Adipocyte (in vitro differentiated cells): ENCODE data around the gene BEGAIN.

Experiments
- DNase-seq: peaks from one replicate; pipeline ENCODE4 v3.0.0-alpha.2; 2015; ENCODE audit warnings: low read depth
- H3K27me3 ChIP-seq: replicated peaks from 2 replicates; pipeline ENCODE4 v1.7.0; 2013; ENCODE audit warnings: mild to moderate bottlenecking, low read length, moderate library complexity; ENCODE audit not compliant: control insufficient read depth, insufficient read depth
- H3K36me3 ChIP-seq: 2 replicates; pipeline ENCODE4 v1.7.0; 2013; ENCODE audit warnings: low read length, mild to moderate bottlenecking, moderate library complexity; ENCODE audit not compliant: control insufficient read depth, insufficient read depth, severe bottlenecking
- H3K4me1 ChIP-seq: 2 replicates; pipeline ENCODE4 v1.7.0; 2013; ENCODE audit warnings: mild to moderate bottlenecking, low read length, moderate library complexity; ENCODE audit not compliant: control insufficient read depth, insufficient read depth
- H3K4me3 ChIP-seq: 2 replicates; pipeline ENCODE4 v1.7.0; 2013; ENCODE audit warnings: mild to moderate bottlenecking, low read length, moderate library complexity
- H3K9ac ChIP-seq: 2 replicates; pipeline ENCODE4 v1.7.0; 2013; ENCODE audit warnings: mild to moderate bottlenecking, low read length, moderate library complexity
- H3K9me3 ChIP-seq: 2 replicates; pipeline ENCODE4 v1.7.0; 2013; ENCODE audit warnings: mild to moderate bottlenecking, low read length, moderate library complexity; ENCODE audit not compliant: control insufficient read depth

BEGAIN gene

DNA sequence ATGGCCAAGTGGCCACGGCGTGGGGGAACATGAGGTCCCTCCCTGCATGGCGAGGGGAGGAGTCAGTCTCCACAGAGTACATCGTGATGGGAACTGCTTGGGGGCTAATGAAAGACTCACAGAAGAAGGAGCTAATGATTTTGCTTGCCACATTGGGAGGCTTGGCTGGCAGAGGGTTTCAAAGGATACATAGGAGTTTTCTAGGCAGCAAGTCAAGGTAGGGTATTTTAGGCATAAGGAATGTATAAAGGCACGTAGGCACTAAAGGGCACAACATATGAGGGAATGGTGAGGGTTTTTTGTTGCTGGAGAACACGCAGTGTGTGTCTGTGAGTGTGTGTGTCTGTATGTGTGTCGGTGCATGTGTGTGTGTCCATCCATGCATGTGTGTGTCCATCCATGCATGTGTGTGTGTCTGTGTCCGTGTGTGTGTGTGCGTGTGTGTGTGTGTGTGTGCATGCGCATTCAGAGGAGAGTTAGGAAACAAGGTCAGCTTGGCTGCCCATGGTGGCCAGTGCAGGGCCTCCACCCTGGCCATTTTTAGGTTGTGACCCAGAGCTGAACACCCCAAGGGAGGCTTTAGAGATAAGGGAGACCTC lies 84.5 kb downstream of the BEGAIN start:
- H3K4me3 ChIP-seq, result no peak overlapping the region
- no peaks in the 10 kb centered on the region for H3K4me1 ChIP-seq
- H3K27me3 ChIP-seq, result no peaks in the 10 kb centered on the region
- no peaks in the 10 kb centered on the region for H3K36me3 ChIP-seq
- DNase-seq, result no peak
- no peak overlapping the region for H3K9ac ChIP-seq
- peaks cover 7% of the 10 kb centered on the region for H3K9me3 ChIP-seq

DNA sequence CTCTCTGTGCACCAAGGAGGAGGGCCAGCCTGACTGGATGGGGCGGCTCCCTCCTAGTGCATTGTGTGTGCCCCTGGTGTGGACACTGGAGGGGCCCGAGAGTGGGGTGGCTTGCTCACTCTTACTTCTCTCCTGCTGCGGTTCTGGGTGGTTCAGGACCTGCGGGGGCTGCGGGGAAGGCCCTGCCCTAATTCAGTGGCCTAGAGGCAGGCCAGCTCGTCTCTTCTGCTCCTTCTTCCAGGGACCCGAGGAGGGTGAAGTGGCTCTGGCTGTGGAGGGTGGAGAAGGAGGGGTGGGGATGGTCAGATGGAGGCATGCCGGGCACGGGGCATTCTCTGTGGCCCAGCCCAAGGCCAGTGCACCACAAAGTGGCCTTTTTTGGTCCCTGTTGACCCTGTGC lies 87.1 kb downstream of the BEGAIN start:
- no peak overlapping the region for H3K4me3 ChIP-seq
- DNase-seq, result no peak
- peaks cover 7% of the 10 kb centered on the region for H3K9me3 ChIP-seq
- H3K9ac ChIP-seq, result no peak overlapping the region
- H3K27me3 ChIP-seq, result no peaks in the 10 kb centered on the region
- no peaks in the 10 kb centered on the region for H3K4me1 ChIP-seq
- no peaks in the 10 kb centered on the region for H3K36me3 ChIP-seq

DNA sequence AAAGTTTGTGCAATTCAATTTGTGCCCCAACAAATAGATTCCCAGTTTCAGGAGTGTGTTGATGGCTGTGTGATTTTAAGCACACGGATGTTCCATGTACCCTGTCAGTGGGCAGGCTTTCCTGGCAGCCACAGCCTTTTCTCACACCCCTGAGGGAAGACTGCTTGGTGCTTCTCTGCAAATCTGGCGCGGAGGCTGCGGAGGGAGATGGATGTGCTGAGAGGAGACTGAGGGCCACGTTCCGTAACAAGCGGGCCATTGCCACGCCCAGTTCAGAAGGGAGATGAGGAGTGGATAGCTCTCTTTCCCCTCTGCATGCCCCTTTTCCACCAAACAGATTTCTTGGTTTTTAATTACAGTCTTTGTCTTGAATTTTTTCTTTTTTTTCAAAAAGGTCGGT lies 89.1 kb downstream of the BEGAIN start:
- H3K36me3 ChIP-seq, result no peaks in the 10 kb centered on the region
- H3K9ac ChIP-seq, result no peak overlapping the region
- H3K4me1 ChIP-seq, result no peaks in the 10 kb centered on the region

DNA sequence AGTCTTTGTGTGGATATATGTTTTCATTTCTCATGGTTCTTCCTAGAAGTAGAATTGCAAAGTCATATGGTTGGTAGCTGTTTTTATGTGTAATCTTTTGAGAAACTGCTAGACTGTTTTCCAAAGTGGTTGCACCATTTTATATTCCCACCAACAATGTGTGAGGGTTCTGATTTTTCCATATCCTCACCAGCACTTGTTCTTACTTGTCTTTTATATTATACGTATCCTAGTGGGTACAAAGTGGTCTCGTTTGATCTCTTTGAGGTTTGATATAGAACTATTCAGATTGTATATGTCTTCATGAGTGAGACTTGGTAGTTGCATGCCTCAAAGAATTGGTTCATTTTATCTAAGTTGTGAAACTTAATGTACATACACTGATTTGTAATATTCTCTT lies 91.3 kb downstream of the BEGAIN start:
- no peak overlapping the region for H3K4me3 ChIP-seq
- no peaks in the 10 kb centered on the region for H3K4me1 ChIP-seq
- no peak for DNase-seq
- no peaks in the 10 kb centered on the region for H3K27me3 ChIP-seq
- H3K9me3 ChIP-seq, result no peaks in the 10 kb centered on the region
- no peaks in the 10 kb centered on the region for H3K36me3 ChIP-seq
- no peak overlapping the region for H3K9ac ChIP-seq

More for the DNA sequence above, 89.1 kb downstream of the BEGAIN start:
- Histone ChIP-seq H3K9me3 (no peaks in the 10 kb centered on the region), H3K27me3 (no peaks in the 10 kb centered on the region), H3K4me3 (no peak overlapping the region)
- DNase-seq, result no peak

DNA sequence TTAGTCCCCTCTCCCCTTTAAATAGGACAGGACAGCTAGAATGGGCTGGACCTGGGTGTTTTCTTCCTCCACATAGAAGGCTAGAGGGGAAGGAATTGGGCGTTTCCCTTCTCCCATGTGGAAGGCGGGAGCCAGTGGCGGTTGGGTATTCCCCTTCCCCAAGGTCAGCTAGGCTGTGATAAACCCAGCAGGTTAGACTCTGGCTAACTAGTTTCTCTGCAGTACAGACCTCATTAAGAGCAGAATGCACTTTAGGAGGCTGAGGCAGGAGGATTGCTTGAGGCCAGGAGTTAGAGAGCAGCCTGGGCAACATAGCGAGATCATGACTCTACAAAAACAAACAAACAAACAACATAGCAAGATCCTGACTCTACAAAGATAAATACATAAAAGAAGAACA lies 92.6 kb downstream of the BEGAIN start:
- H3K36me3 ChIP-seq, result no peaks in the 10 kb centered on the region
- no peak overlapping the region for H3K4me3 ChIP-seq
- no peaks in the 10 kb centered on the region for H3K9me3 ChIP-seq

DNA sequence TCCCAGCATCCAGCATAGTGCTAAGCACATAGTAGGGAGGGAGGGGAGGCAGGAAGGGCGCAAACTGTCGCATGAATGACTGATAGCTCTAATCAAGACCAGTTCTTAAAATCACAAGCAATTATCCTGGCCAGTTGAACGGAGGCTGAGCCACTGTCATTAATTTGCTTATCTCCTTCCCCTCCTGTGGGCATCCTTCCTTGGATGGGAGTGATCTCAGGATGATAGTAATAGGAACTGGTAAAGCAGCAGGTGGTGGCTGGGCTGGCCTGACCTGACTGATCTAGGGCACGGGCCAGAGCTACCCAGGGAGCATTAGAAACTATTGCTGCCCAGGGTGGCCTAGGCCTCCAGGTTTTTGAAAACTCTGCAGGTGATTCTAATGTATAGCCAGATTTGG lies 97.0 kb downstream of the BEGAIN start:
- DNase-seq, result no peak
- H3K36me3 ChIP-seq, result no peaks in the 10 kb centered on the region
- H3K27me3 ChIP-seq, result no peaks in the 10 kb centered on the region
- no peaks in the 10 kb centered on the region for H3K4me1 ChIP-seq
- H3K9ac ChIP-seq, result no peak overlapping the region
- no peak overlapping the region for H3K4me3 ChIP-seq
- H3K9me3 ChIP-seq, result no peaks in the 10 kb centered on the region

More for the DNA sequence above, 92.6 kb downstream of the BEGAIN start:
- H3K9ac ChIP-seq, result no peak overlapping the region
- no peak for DNase-seq
- no peaks in the 10 kb centered on the region for H3K4me1 ChIP-seq
- no peaks in the 10 kb centered on the region for H3K27me3 ChIP-seq

DNA sequence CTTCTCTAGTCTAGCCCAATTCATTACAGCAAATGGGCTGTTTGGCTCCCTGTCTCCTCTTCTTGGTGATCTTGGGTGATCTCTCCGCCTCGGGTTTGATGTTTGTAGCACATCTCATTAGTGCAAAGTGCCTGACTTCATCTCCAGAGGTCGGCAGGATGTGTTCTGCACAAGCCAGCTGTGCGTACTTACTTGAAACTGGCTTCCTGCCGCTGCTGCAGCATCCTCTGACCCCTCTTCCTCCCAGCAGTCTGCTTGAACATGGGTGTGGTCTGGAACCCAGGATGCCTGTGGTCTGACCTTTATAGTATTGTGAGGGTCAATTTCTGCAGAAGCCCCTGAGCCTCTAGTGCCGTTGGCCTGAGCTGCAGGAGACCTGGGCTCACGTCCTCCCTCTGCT lies 99.2 kb downstream of the BEGAIN start:
- H3K4me3 ChIP-seq, result no peak overlapping the region
- no peaks in the 10 kb centered on the region for H3K4me1 ChIP-seq
- no peak for DNase-seq
- H3K27me3 ChIP-seq, result no peaks in the 10 kb centered on the region
- peaks cover 7% of the 10 kb centered on the region for H3K36me3 ChIP-seq
- no peak overlapping the region for H3K9ac ChIP-seq
- H3K9me3 ChIP-seq, result no peaks in the 10 kb centered on the region

DNA sequence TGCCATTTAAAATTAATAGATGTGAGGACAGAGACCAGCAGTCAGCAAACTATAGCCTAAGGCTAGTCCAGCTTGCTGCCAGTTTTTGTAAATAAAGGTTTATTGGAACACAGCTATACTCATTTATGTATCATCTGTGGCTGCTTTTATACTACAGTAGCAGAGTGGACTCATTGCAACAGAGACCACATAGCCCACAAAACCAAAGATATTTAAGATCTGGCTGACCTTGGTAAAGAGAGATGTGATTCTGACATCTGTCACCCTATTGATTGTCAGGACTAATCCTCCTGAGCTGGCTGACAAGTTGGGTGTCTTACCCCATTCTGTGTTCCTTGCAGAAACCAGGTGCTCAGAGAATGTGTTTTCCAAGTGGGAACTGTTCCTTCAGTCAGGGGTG lies 99.9 kb downstream of the BEGAIN start:
- Histone ChIP-seq H3K27me3 (no peaks in the 10 kb centered on the region), H3K4me3 (no peak overlapping the region), H3K9ac (no peak overlapping the region), H3K4me1 (no peaks in the 10 kb centered on the region), H3K9me3 (no peaks in the 10 kb centered on the region), H3K36me3 (peaks cover 7% of the 10 kb centered on the region)
- DNase-seq, result no peak
